NCI-H187 treated with DMSO at 0.1 percent for 48 hours (cell line): ENCODE data around the gene MPPED1.

ENCODE experiments used
- DNase-seq: peaks from one replicate; lab custom pipeline; 2025; lab: John Stamatoyannopoulos, UW

Gene MPPED1

GRCh38 chr22:43526117-43526655 is 114.4 kb downstream of the MPPED1 start:
- DNase-seq, result no peak

DNA sequence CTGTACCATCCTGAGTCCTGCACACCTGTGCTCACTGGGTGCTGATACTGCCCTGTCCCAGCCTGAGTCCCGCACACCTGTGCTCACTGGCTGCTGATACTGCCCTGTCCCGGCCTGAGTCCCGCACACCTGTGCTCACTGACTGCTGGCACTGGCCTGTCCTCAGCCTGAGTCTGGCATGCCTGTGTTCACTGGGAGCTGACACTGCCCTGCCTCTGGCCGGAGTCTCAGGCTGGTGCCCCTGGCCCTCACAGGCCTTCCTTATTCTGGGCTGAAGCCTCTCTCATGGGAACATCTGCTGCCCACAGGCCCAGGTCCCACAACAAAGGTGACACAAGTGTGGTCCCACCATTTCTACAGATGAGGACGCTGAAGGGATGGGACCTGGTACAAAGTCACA is 115.1 kb downstream of the MPPED1 start:
- no peak for DNase-seq

- DNase-seq, result no peak
These were observed 117.0 kb downstream of the MPPED1 start for GRCh38 chr22:43528601-43529360.

GRCh38 chr22:43529461-43529860 is 117.6 kb downstream of the MPPED1 start:
- no peak for DNase-seq

DNA sequence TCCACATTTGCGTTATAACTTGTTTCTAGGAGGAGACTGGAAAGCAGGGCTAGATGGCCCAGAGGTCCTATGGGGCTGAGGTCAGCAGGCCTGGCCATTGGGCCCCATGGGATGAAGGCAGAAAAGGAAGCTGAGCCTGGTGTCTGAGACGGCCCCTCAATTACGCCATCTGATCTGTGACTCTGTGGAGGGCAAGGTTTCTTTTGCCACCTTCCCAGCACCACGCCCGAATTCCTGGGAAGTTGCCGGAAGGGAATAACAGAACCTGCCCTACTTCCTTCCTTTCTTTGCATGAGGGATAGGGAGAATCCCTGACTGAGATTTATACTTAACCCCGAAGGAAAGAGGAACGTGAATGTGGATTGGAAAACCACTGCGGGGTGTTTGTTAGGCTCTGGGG is 118.1 kb downstream of the MPPED1 start:
- no peak for DNase-seq

DNA sequence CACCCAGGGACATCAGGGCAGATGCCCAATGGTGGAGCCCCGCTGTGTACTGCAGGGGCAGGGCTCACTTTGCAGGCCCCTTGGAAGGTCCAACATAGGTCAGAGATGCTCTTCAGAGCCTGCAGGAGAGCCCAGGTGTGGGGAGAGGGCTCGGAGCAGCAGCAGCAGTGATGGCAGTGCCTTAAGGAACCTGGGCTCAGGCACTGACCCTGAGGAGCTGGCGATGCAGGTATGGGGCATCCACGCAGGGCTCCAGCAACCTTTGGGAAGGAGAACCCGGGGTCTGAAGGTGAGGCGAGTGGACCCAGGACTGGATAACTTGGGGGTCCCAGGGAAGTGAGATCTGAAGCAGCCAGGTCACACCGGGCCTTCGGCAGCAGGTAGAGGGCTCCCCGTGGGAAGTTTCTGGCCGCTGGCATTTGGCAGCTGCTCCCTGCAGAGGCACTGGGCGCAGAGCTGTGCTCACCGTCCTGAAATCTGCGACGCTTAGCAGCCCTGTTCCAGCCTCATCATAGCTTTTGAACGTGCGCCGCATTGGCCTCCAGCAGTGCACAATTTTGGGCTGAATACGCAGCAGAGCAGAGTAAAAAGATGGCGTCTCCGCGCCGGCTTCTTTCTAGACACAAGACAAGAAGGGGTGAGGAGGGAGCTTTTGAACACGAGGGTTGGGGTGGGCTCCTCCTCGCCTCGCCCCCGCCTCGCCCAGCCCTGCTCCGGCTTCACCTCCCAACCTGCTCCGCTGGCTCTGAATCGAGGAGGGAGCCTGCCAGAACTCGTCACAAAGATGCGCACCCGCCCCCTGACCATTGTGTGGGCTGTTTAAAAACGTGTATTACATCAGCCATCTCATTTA is 118.8 kb downstream of the MPPED1 start:
- no peak for DNase-seq

DNA sequence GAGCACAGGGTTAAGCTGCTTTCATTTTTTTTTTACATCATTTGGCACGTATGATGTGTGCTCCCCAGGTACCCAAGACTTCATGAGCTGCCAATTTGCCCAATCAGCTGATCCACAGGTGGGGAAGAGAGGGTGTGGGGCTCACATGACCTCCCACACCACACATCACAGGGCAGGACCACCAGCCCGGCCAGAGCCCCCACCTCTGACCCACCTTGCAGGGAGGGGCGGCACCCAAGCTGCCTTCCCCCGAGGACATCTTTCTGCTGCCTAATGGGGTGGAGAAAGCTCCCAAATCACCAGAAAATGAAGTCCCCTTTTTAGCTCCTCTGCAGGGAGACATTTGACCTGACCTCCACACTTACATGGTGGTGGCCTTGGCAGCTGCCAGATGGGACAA is 119.8 kb downstream of the MPPED1 start:
- no peak for DNase-seq

- no peak for DNase-seq
These were observed 120.7 kb downstream of the MPPED1 start for GRCh38 chr22:43532301-43533155.

GRCh38 chr22:43533156-43533530 is 121.3 kb downstream of the MPPED1 start:
- DNase-seq, result no peak

- no peak for DNase-seq
These were observed 122.0 kb downstream of the MPPED1 start for GRCh38 chr22:43533656-43534428.

- no peak for DNase-seq
These were observed 123.1 kb downstream of the MPPED1 start for GRCh38 chr22:43534916-43535315.

DNA sequence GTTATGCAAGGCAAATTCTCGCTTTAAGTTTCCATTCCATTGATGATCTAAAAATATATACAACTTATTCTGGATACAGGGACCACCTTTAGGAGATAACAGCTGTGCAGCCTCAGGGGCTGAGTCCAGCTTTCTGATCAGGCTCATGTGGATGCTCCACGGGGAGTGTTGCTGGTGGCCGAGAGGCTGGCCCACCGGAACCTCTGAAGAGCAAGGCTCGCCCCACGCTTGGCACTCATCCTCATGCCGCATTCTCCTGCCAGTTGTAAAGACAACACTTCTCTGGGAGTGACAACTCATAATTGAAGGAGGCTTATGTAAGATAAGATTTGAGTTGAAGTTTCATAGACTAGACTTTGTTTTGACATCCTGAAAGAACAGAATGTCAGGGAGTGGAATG is 123.5 kb downstream of the MPPED1 start:
- no peak for DNase-seq

GRCh38 chr22:43535741-43536140 is 123.9 kb downstream of the MPPED1 start:
- DNase-seq, result no peak

GRCh38 chr22:43537019-43537585 is 125.3 kb downstream of the MPPED1 start:
- no peak for DNase-seq

GRCh38 chr22:43539572-43540528 is 128.0 kb downstream of the MPPED1 start:
- DNase-seq, result no peak

DNA sequence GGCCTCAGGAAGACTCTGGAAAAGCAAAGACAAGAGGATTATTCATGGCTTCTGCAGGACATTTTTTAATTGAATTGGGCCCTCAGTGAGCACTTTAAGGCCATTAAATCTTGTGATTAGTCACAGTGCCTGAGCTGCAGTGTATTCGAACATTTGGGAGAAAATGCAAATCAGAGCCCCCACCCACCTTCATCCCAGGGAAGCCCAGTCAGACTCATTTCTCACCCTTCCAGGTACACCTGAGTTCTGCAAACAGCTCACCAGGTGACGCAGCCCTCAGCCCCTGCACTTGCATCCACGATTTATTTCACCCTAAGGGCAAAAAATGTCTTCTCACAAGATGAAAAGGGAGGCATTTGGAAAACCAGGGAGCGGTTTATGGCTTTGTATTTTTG is 128.7 kb downstream of the MPPED1 start:
- DNase-seq, result peak; percentile 43

GRCh38 chr22:43541022-43541421 is 129.2 kb downstream of the MPPED1 start:
- DNase-seq, result no peak

DNA sequence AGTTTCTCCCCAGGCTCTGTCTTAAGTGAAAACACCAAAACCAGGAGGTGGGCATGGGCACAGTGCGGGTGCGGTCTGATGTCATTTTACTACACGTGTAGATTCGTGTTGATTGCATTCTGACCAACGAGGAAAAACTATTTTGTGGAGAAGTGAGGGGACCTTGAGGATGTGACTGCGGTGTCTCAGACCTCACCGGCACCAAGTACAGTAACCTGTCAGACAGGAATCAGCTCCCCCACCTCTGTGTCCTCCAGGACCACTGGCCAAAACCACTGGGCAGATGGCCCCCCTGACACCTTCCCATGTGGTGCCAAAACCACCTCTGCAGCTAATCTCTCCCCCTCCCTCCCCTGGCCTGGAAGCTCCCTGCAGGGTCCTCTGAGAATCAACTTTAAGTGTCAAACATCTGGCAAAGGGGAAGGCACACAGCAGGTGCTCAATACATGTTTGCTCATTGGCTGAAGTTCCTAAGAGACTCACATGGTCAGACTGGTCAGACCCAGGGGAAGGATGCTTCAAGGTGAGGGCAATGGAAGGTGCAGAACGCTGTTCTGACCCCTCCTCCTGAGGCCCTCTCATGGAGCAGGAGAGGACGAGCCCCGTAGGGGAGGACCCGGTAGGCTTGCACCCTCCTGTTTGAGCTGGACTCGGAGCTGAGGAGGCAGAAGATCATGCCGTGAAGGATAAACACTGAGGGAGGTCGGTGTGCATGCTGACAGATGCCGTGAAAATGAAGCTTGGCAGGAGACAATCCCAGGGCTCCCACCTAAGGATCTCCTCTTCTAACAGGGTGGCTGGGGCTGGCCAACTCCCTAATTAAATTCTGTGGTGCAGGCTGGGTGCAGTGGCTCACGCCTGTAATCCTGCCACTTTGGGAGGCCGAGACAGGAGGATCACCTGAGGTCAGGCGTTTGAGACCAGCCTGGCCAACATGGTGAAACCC is 129.9 kb downstream of the MPPED1 start:
- DNase-seq, result no peak
